Measurements from ENCODE around the gene PPP3R1. TPM values are rescaled to one million over a fixed set of nuclear protein-coding genes. Genes with fewer than 3 reads are reported as not detected.

PPP3R1 gene
- total RNA-seq, 1 donor from 2014 or later = 54.5 TPM

- no peaks in the 10 kb centered on the region for H3K9me3 ChIP-seq
- H3K4me1 ChIP-seq = peaks cover 67% of the 10 kb centered on the region
- DNase-seq (peak; percentile 75), ATAC-seq (peak; percentile 78 to 80)
- H3K27ac ChIP-seq = peak overlapping the region; percentile 90
- H3K36me3 ChIP-seq = no peaks in the 10 kb centered on the region
- intact Hi-C loops (cut with DNase I) = no loop called here
- H3K4me3 ChIP-seq = peak overlapping the region; percentile 66
- H3K27me3 ChIP-seq (ENCODE audit: low read depth) = no peaks in the 10 kb centered on the region
- TF ChIP-seq CTCF (IDR thresholded peaks at IDR 0.05) = peak; percentile 57
Measured at GRCh38 chr2:68251187-68251854, 1.0 kb downstream of the PPP3R1 start.

- no peaks in the 10 kb centered on the region for H3K36me3 ChIP-seq
- intact Hi-C loops (cut with DNase I) = no loop called here
- ATAC-seq = no peak
Measured at GRCh38 chr2:68250652-68251186, 1.6 kb downstream of the PPP3R1 start.

GRCh38 chr2:68250196-68250595 is 2.1 kb downstream of the PPP3R1 start:
- Histone ChIP-seq H3K27ac (peak overlapping the region; percentile 90), H3K27me3 (ENCODE audit: low read depth) (no peaks in the 10 kb centered on the region), H3K36me3 (no peaks in the 10 kb centered on the region), H3K9me3 (no peaks in the 10 kb centered on the region), H3K4me3 (peak overlapping the region; percentile 66), H3K4me1 (peaks cover 65% of the 10 kb centered on the region)
- TF ChIP-seq CTCF (IDR thresholded peaks at IDR 0.05) = no peak
- no peak for ATAC-seq
- intact Hi-C loops (cut with DNase I) = no loop called here
- no peak for DNase-seq

More at GRCh38 chr2:68250652-68251186, 1.6 kb downstream of the PPP3R1 start:
- peaks cover 68% of the 10 kb centered on the region for H3K4me1 ChIP-seq
- no peak for DNase-seq
- peak overlapping the region; percentile 90 for H3K27ac ChIP-seq
- H3K27me3 ChIP-seq (ENCODE audit: low read depth) = no peaks in the 10 kb centered on the region
- H3K4me3 ChIP-seq = peak overlapping the region; percentile 66
- TF ChIP-seq CTCF (IDR thresholded peaks at IDR 0.05) = no peak
- no peaks in the 10 kb centered on the region for H3K9me3 ChIP-seq

- no peaks in the 10 kb centered on the region for H3K27me3 ChIP-seq (ENCODE audit: low read depth)
- no peak overlapping the region for H3K4me3 ChIP-seq
- no peak for ATAC-seq
- H3K4me1 ChIP-seq = peaks cover 62% of the 10 kb centered on the region
- H3K27ac ChIP-seq = no peak overlapping the region
- no peak for TF ChIP-seq CTCF (IDR thresholded peaks at IDR 0.05)
- intact Hi-C loops (cut with DNase I) = no loop called here
- H3K36me3 ChIP-seq = no peaks in the 10 kb centered on the region
- H3K9me3 ChIP-seq = no peaks in the 10 kb centered on the region
- no peak for DNase-seq
Measured at GRCh38 chr2:68248806-68249205, 3.5 kb downstream of the PPP3R1 start.

GRCh38 chr2:68248361-68248760 is 4.0 kb downstream of the PPP3R1 start:
- no peak for TF ChIP-seq CTCF (IDR thresholded peaks at IDR 0.05)
- Histone ChIP-seq H3K27ac (no peak overlapping the region), H3K36me3 (no peaks in the 10 kb centered on the region), H3K4me1 (peaks cover 62% of the 10 kb centered on the region), H3K9me3 (no peaks in the 10 kb centered on the region), H3K4me3 (no peak overlapping the region), H3K27me3 (ENCODE audit: low read depth) (no peaks in the 10 kb centered on the region)
- DNase-seq = no peak
- ATAC-seq = no peak
- intact Hi-C loops (cut with DNase I) = no loop called here

Measured in lower lobe of right lung (tissue), 2 donors.